Endometrial microvascular endothelial cells (primary cell): Measurements from ENCODE around the gene LTBP1. TPM values are rescaled to one million over a fixed set of nuclear protein-coding genes. Genes with fewer than 3 reads are reported as not detected.

ENCODE experiments used
- in situ Hi-C: cut with HindIII; loops from 2 replicates; pipeline ENCODE4 v1.10.0; 2017; ENCODE audit warnings: low sequenced_read_pairs, low pct_unique_long_range_greater_than_20kb; ENCODE audit errors: inconsistent ontology term
- total RNA-seq: library from RNA; depleted of rRNA; stranded (reverse); fragments of >200 nt; gene quantifications from one replicate; pipeline ENCODE4 v1.2.3, GENCODE V29; 2015; ENCODE audit errors: inconsistent ontology term

Gene LTBP1
- total RNA-seq, 1 donor from 2014 or later = 146 TPM

GRCh38 chr2:33291278-33292013 lies 344.7 kb downstream of the LTBP1 start:
- in situ Hi-C loops = no loop called here

- in situ Hi-C loops = no loop called here
Measured at GRCh38 chr2:33292063-33292462, 345.3 kb downstream of the LTBP1 start.

GRCh38 chr2:33292981-33293595 lies 346.3 kb downstream of the LTBP1 start:
- in situ Hi-C loops = no loop called here

- in situ Hi-C loops = no loop called here
Measured at GRCh38 chr2:33298233-33298632, 351.5 kb downstream of the LTBP1 start.

- in situ Hi-C loops = no loop called here
Measured at GRCh38 chr2:33301355-33301754, 354.6 kb downstream of the LTBP1 start.

GRCh38 chr2:33302348-33302747 lies 355.6 kb downstream of the LTBP1 start:
- in situ Hi-C loops = no loop called here

- in situ Hi-C loops = no loop called here
Measured at GRCh38 chr2:33304032-33304864, 357.5 kb downstream of the LTBP1 start.

GRCh38 chr2:33307659-33308270 lies 361.0 kb downstream of the LTBP1 start:
- in situ Hi-C loops = no loop called here

GRCh38 chr2:33312355-33312754 lies 365.6 kb downstream of the LTBP1 start:
- in situ Hi-C loops = no loop called here

GRCh38 chr2:33313039-33313438 lies 366.3 kb downstream of the LTBP1 start:
- in situ Hi-C loops = no loop called here

GRCh38 chr2:33314541-33314940 lies 367.8 kb downstream of the LTBP1 start:
- in situ Hi-C loops = no loop called here

GRCh38 chr2:33316328-33316727 lies 369.6 kb downstream of the LTBP1 start:
- in situ Hi-C loops = no loop called here

- in situ Hi-C loops = no loop called here
Measured at GRCh38 chr2:33317369-33318007, 370.7 kb downstream of the LTBP1 start.

- in situ Hi-C loops = no loop called here
Measured at GRCh38 chr2:33318456-33318855, 371.7 kb downstream of the LTBP1 start.

GRCh38 chr2:33320573-33320972 lies 373.8 kb downstream of the LTBP1 start:
- in situ Hi-C loops = no loop called here

- in situ Hi-C loops = no loop called here
Measured at GRCh38 chr2:33321236-33321771, 374.6 kb downstream of the LTBP1 start.

- in situ Hi-C loops = no loop called here
Measured at GRCh38 chr2:33321876-33322483, 375.2 kb downstream of the LTBP1 start.

- in situ Hi-C loops = no loop called here
Measured at GRCh38 chr2:33322612-33323011, 375.9 kb downstream of the LTBP1 start.
